ENCODE results near the gene ITGB5. TPM values are rescaled to one million over a fixed set of nuclear protein-coding genes. Genes with fewer than 3 reads are reported as not detected.
A peak's percentile ranks its signal among the peaks of the same experiment; 100 is the strongest.

The ITGB5 gene
- total RNA-seq, 1 experiment from 2014 or later: 132 TPM

DNA sequence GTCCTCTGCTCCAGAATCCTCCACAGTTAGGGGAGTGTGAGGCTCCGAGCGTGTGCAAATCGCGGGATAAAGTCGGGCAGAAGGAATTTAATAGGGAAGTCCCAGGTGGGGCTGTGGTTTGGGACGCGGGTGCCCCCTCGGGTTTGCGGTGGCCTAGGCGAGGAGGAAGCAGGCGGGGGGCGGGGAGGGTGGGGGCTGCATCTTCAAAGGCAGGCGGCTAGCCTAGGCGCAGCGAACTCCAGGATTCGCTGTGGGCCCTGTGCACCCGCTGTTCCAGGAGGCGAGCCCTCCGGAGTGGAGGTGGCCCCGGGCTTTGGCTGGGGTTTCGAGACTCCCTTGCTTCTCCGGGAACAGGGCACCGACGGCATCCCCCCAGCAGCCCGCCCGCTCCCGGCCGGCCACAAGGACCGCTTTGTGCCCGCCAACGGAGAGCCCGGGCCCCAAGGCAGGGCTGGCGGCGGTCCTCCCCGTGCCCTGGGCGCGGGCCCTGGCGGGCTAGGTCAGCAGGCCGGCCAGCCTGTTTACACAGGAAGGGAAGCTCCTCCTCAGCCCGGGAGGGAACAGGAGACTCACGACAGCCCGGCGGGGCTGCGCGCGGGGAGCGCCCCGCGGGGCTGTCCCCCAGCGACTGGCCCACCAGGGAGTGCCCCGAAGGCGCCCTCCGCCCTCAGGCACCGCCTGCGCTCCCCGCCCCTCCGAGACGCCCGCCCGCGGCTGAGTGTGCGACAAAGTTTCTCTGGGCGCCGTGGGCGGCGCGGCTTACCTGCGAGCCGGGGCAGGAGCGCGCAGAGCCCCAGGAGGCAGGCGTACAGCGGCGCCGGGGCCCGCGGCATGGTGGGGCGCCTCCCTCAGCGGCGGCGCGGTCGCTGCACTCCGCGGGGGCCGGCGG is 753 bp downstream of the ITGB5 start:
- peak overlapping the region; percentile 88 for H3K27ac Mint-ChIP-seq (ENCODE audit: unreplicated experiment)
- peak overlapping the region; percentile 94 for H3K4me3 Mint-ChIP-seq (ENCODE audit: unreplicated experiment)

DNA sequence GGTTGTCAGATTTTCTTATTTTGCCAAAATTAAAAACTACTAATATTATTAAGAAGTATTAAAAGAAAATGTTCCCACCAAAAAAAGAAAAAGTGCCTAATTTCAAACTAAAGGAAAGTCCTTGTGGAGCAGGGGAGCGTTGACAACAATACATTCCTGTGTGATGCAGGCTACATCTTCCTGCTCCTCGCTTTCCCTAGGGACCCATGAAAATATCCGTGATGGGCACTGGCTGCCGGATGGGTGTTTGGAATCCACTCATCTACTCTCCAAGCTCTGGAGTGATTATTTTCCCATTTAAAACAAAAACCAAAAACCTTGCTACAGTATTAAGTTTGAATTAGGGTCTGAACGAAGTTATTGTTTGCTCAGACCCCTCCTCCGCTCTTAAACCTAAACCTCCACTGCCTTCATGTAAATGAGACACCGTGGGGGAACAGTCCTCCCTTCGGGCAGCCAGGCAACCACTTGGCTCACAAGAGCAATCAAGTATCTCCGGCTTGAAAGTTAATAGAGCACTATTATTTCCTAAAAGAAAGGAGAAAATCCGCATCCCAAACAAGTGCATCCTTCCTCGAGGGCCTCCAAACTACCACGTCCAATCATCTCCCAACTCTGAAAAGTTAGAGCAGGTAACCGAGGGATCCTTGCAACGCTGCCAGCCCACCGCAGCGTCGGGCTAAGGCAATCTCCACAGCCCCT is 1.5 kb downstream of the ITGB5 start:
- Mint-ChIP-seq H3K9me3 (ENCODE audit: unreplicated experiment) (no peaks in the 10 kb centered on the region), H3K27ac (ENCODE audit: unreplicated experiment) (peak overlapping the region; percentile 88), H3K27me3 (ENCODE audit: insufficient read depth, unreplicated experiment) (no peaks in the 10 kb centered on the region), H3K36me3 (ENCODE audit: insufficient read depth, unreplicated experiment) (peaks cover 9% of the 10 kb centered on the region), H3K4me1 (ENCODE audit: low read depth, unreplicated experiment) (peaks cover 13% of the 10 kb centered on the region), H3K4me3 (ENCODE audit: unreplicated experiment) (peak overlapping the region; percentile 94)
- POLR2A ChIA-PET: no interaction called here
- intact Hi-C loops (cut with micrococcal nuclease; ENCODE audit: unreplicated experiment): loop anchor here (1.0 to 5.0 kb wide), 4 partner anchors 15 to 123 kb away; no protein-coding TSS in a partner anchor
- no peaks in the 10 kb centered on the region for H3K9me3 ChIP-seq
- H3K4me3 ChIP-seq (ENCODE audit: low read depth, low read length): peak overlapping the region; percentile 69
- TF ChIP-seq, protein P1, sequence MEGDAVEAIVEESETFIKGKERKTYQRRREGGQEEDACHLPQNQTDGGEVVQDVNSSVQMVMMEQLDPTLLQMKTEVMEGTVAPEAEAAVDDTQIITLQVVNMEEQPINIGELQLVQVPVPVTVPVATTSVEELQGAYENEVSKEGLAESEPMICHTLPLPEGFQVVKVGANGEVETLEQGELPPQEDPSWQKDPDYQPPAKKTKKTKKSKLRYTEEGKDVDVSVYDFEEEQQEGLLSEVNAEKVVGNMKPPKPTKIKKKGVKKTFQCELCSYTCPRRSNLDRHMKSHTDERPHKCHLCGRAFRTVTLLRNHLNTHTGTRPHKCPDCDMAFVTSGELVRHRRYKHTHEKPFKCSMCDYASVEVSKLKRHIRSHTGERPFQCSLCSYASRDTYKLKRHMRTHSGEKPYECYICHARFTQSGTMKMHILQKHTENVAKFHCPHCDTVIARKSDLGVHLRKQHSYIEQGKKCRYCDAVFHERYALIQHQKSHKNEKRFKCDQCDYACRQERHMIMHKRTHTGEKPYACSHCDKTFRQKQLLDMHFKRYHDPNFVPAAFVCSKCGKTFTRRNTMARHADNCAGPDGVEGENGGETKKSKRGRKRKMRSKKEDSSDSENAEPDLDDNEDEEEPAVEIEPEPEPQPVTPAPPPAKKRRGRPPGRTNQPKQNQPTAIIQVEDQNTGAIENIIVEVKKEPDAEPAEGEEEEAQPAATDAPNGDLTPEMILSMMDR (IDR thresholded peaks at IDR 0.05; ENCODE audit: insufficient read depth in 1 of 2, low read depth in 1 of 2, low read length in 1 of 2, severe bottlenecking in 1 of 2, unreplicated experiment in 1 of 2): no peak
- no peaks in the 10 kb centered on the region for H3K27me3 ChIP-seq (replicated peaks; ENCODE audit: control insufficient read depth, insufficient read depth, low read length)
- no peaks in the 10 kb centered on the region for H3K36me3 ChIP-seq (ENCODE audit: control insufficient read depth, insufficient read depth, low read length)
- peak in 1 of 2 experiments; percentile 6 for DNase-seq
- TSS peak; percentile 53 for BruUV-seq (replicated peaks)
- CTCF ChIA-PET: no interaction called here
- peaks cover 25% of the 10 kb centered on the region for H3K4me1 ChIP-seq

More for the DNA sequence above, 753 bp downstream of the ITGB5 start:
- H3K4me3 ChIP-seq (ENCODE audit: low read depth, low read length): peak overlapping the region; percentile 69
- peaks cover 17% of the 10 kb centered on the region for H3K4me1 Mint-ChIP-seq (ENCODE audit: low read depth, unreplicated experiment)
- peak; percentile 78 to 81 for DNase-seq
- H3K4me1 ChIP-seq: peaks cover 29% of the 10 kb centered on the region
- H3K9me3 ChIP-seq: no peaks in the 10 kb centered on the region
- no TSS peak for BruUV-seq (replicated peaks)
- no peaks in the 10 kb centered on the region for H3K36me3 ChIP-seq (ENCODE audit: control insufficient read depth, insufficient read depth, low read length)
- no peaks in the 10 kb centered on the region for H3K27me3 ChIP-seq (replicated peaks; ENCODE audit: control insufficient read depth, insufficient read depth, low read length)
- TF ChIP-seq, protein P1 (IDR thresholded peaks at IDR 0.05; ENCODE audit: insufficient read depth in 1 of 2, low read depth in 1 of 2, low read length in 1 of 2, severe bottlenecking in 1 of 2, unreplicated experiment in 1 of 2): peak in 1 of 2 experiments; percentile 5
- ChIA-PET POLR2A (interaction anchor here (0.9 to 1.8 kb wide), 2 partner anchors 40 to 51 kb away, joined by 3 to 7 read pairs; no protein-coding TSS in a partner anchor), CTCF (interaction anchor here (0.5 to 1.8 kb wide), 6 partner anchors 15 to 709 kb away, joined by 3 to 8 read pairs (median 4); partner anchors contain the start of gene OSBPL11)
- intact Hi-C loops (cut with micrococcal nuclease; ENCODE audit: unreplicated experiment): loop anchor here (1.0 to 5.0 kb wide), 4 partner anchors 14 to 124 kb away; no protein-coding TSS in a partner anchor
- no peaks in the 10 kb centered on the region for H3K27me3 Mint-ChIP-seq (ENCODE audit: insufficient read depth, unreplicated experiment)
- no peaks in the 10 kb centered on the region for H3K9me3 Mint-ChIP-seq (ENCODE audit: unreplicated experiment)
- peaks cover 9% of the 10 kb centered on the region for H3K36me3 Mint-ChIP-seq (ENCODE audit: insufficient read depth, unreplicated experiment)

DNA sequence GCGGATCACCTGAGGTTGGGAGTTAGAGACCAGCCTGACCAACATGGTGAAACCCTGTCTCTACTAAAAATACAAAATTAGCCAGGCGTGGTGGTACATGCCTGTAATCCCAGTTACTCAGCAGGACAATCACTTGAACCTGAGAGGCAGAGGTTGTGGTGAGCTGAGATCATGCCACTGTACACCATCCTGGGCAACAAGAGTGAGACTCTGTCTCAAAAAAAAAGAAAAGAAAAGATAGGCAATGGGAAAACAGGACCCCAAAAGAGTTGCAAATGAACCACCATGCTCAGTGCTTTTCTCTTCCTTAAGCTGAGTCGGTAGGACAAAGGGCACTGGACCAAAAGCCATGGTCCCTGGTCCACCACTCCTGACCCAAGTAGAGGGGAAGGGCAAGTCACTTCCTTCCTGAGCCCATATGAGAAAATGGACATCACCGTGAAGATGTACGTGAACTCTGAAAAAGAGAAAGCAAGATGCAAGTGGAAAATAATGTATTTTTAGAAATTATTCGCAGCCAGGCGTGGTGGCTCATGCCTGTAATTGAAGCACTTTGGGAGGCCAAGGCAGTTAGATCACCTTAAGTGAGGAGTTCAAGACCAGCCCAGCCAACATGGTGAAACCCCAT is 2.6 kb downstream of the ITGB5 start:
- Mint-ChIP-seq H3K9me3 (ENCODE audit: unreplicated experiment) (no peaks in the 10 kb centered on the region), H3K4me3 (ENCODE audit: unreplicated experiment) (peak overlapping the region; percentile 94), H3K36me3 (ENCODE audit: insufficient read depth, unreplicated experiment) (peaks cover 9% of the 10 kb centered on the region), H3K27ac (ENCODE audit: unreplicated experiment) (peak overlapping the region; percentile 55), H3K27me3 (ENCODE audit: insufficient read depth, unreplicated experiment) (no peaks in the 10 kb centered on the region), H3K4me1 (ENCODE audit: low read depth, unreplicated experiment) (peaks cover 11% of the 10 kb centered on the region)
- TF ChIP-seq, protein P1 (IDR thresholded peaks at IDR 0.05; ENCODE audit: insufficient read depth in 1 of 2, low read depth in 1 of 2, low read length in 1 of 2, severe bottlenecking in 1 of 2, unreplicated experiment in 1 of 2): no peak
- Histone ChIP-seq H3K4me3 (ENCODE audit: low read depth, low read length) (no peak overlapping the region), H3K4me1 (peaks cover 18% of the 10 kb centered on the region), H3K9me3 (no peaks in the 10 kb centered on the region), H3K27me3 (replicated peaks; ENCODE audit: control insufficient read depth, insufficient read depth, low read length) (no peaks in the 10 kb centered on the region), H3K36me3 (ENCODE audit: control insufficient read depth, insufficient read depth, low read length) (no peaks in the 10 kb centered on the region)
- no TSS peak for BruUV-seq (replicated peaks)
- no peak for DNase-seq
- CTCF ChIA-PET: no interaction called here
- POLR2A ChIA-PET: no interaction called here
- intact Hi-C loops (cut with micrococcal nuclease; ENCODE audit: unreplicated experiment): loop anchor here (5.0 kb wide), 2 partner anchors 97 to 122 kb away; no protein-coding TSS in a partner anchor

Measured in Caco-2 (cell line).